Stomach (tissue), 4 donors: ENCODE data around the gene TMEM129.

Source experiments
- POLR2A ChIP-seq, 4 donors: fragments of 450-650 bp; IDR thresholded peaks; one replicate each; pipeline ENCODE4 v1.6.1; 2016; ENCODE audit warnings: antibody characterized with exemption in 4 of 4, control low read depth in 2 of 4, mild to moderate bottlenecking in 1 of 4, moderate library complexity in 1 of 4
- POLR2AphosphoS5 ChIP-seq, 3 donors: sonication (generic); formaldehyde crosslinking; IDR thresholded peaks; one replicate each; pipeline ENCODE4 v1.6.1; 2016; ENCODE audit warnings: antibody characterized with exemption in 3 of 3
- TF ChIP-seq, protein P1 (sequence below), 7 experiments: fragments of 450-650 bp in 4 of 7; fragments of 200-600 bp in 3 of 7; sonication (generic) in 3 of 7; IDR thresholded peaks; one replicate each; pipeline ENCODE4 v1.5.1; 2016 to 2019; ENCODE audit warnings: antibody characterized with exemption in 7 of 7, control low read depth in 2 of 7, mild to moderate bottlenecking in 1 of 7

DNA sequence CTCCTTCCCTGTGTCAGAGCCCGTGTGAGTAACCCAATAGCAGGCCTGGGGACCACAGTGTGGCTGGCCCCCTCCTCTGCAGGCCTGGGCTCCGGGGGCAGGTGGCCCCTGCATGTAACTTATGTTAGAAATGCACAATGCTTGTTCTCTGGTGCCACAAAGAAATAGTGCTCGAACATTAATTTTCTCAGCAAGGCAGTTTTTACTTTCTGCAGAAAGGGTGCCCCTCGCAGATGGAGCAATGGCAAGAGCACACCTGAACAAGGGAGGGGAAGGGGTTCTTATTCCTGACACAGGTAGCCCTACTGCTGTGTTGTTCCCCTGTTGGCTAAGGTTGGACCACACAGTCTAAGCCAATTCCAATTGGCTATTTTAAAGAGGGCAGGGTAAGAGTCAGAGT lies 17.3 kb upstream of the TMEM129 start:
- TF ChIP-seq, protein P1, sequence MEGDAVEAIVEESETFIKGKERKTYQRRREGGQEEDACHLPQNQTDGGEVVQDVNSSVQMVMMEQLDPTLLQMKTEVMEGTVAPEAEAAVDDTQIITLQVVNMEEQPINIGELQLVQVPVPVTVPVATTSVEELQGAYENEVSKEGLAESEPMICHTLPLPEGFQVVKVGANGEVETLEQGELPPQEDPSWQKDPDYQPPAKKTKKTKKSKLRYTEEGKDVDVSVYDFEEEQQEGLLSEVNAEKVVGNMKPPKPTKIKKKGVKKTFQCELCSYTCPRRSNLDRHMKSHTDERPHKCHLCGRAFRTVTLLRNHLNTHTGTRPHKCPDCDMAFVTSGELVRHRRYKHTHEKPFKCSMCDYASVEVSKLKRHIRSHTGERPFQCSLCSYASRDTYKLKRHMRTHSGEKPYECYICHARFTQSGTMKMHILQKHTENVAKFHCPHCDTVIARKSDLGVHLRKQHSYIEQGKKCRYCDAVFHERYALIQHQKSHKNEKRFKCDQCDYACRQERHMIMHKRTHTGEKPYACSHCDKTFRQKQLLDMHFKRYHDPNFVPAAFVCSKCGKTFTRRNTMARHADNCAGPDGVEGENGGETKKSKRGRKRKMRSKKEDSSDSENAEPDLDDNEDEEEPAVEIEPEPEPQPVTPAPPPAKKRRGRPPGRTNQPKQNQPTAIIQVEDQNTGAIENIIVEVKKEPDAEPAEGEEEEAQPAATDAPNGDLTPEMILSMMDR (IDR thresholded peaks at IDR 0.05) = no peak
- TF ChIP-seq POLR2AphosphoS5 (IDR thresholded peaks at IDR 0.05) (no peak), POLR2A (IDR thresholded peaks at IDR 0.05) (no peak)
